GM21737 (cell line): Measurements from ENCODE around the gene CADM4.
"Not testable (repeated sequence)": the region's sequence is repeated elsewhere in the genome, so short reads cannot be mapped to it uniquely, and the experiment has no call there.

ENCODE experiments used
- ATAC-seq: cut with Tn5 transposase; IDR thresholded peaks from one replicate; pipeline ENCODE4 v1.9.1; 2021; ENCODE audit warnings: mild to moderate bottlenecking, moderate library complexity; ENCODE audit not compliant: unreplicated experiment

Gene CADM4

GRCh38 chr19:43589678-43590077, 50.0 kb downstream of the CADM4 start:
- no peak for ATAC-seq

DNA sequence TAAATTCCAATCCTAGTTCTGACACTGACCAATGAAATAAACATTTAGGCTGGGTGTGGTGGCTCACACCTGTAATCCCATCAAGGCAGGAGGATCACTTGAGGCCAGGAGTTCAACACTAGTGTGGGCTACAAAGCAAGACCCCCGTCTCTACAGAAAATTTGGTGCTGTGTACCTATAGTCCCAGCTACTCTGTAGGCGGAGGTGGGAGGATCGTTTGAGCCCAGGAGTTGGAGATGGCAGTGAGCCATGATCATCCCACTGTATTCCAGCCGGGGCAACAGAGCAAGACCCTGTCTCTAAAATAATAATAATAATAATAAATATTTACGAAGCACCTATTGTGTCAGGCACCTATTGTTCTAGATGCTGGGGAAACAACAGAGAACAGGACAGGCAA, 50.4 kb downstream of the CADM4 start:
- ATAC-seq: no peak

DNA sequence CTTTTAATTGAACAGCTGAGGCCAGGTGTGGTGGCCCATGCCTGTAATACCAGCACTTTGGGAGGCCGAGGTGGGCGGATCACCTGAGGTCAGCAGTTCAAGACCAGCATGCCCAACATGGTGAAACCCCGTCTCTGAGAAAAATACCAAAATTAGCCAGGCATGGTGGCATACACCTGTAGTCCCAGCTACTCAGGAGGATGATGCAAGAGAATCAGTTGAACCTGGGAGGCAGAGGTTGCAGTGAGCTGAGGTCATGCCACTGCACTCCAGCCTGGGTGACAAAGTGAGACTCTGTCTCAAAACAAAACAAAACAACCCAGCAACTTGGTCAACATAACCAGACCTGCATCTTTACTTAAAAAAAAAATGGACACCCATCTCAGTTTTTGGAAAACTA, 52.6 kb downstream of the CADM4 start:
- ATAC-seq: not testable (repeated sequence)

DNA sequence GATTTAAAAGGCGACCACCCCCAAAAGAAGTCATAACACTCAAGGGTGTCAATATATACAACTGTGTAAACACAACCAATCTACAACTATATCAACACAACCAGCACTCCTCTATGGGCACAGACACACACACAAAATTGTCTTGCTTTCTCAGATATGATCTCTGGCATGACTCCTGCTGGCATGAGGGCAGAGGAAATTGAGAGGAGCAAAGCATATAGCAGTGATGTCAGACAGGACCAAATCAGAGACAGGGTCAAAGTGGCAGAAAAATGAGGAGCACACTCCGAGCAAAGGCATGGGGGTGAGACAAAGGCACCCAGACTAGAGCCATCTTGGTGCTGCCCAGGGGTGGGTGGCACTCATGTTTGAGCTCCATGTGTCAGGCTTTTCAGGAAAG, 53.3 kb downstream of the CADM4 start:
- ATAC-seq: no peak

GRCh38 chr19:43584484-43584883, 55.2 kb downstream of the CADM4 start:
- ATAC-seq: peak; percentile 41

DNA sequence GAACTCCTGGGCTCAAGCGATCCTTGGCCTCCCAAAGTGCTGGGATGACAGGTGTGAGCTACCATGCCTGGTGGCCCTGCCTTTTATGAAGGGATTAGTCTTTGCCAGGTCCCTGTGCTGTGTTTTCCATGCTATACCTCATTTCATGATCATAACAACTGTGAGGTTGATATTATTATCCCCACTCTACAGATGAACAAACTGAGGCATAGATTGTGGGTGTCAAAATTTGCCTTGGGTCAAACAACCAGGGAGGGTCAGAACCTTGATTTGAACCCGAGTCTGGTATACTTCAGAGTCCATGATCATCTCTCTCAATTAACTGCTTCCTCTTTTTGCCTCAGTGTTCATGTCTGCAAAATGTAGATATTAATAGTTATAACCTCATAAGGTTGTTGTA, 57.2 kb downstream of the CADM4 start:
- no peak for ATAC-seq

- ATAC-seq: no peak
Observed at GRCh38 chr19:43581467-43581866, 58.2 kb downstream of the CADM4 start.

- no peak for ATAC-seq
Observed at GRCh38 chr19:43578787-43579186, 60.9 kb downstream of the CADM4 start.

DNA sequence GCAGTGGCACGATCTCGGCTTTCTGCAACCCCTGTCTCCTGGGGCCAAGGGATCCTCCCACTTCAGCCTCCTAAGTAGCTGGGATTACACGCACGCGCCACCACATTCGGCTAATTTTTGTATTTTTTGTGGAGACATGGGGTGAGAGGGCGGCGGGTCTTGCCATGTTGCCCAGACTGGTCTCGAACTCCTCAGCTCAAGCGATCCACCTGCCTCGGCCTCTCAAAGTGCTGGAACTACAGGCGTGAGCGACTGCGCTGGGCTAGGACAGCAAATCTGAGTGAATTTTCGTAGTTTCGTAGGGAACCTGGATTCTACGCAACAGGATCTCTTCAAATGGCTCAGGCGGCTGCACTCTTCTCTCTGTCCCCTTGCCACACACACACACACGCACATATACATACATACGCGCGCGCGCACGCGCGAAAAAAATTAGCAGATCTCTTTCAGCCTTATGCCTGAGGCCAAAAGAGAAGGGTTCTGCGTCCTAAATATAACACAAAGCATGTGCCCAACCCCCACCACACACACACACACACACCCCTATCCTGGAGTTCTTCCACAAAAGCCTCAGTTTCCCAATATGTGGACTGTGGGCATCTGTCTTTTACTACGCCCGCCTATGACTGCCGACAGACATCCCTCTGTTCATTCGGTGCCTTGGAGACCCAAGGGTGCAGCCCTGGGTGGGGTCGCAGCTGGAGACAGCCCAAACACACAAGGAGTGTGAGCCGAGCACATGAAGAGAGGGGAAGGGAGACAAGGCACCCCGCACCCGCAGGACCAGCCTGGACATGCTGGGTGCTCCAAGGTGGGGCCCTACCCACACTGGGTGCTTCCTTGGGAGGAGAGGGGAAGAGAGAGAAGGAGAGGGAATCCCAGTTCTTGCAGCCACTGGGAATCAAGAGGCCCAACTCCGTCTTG, 63.4 kb downstream of the CADM4 start:
- ATAC-seq: no peak

DNA sequence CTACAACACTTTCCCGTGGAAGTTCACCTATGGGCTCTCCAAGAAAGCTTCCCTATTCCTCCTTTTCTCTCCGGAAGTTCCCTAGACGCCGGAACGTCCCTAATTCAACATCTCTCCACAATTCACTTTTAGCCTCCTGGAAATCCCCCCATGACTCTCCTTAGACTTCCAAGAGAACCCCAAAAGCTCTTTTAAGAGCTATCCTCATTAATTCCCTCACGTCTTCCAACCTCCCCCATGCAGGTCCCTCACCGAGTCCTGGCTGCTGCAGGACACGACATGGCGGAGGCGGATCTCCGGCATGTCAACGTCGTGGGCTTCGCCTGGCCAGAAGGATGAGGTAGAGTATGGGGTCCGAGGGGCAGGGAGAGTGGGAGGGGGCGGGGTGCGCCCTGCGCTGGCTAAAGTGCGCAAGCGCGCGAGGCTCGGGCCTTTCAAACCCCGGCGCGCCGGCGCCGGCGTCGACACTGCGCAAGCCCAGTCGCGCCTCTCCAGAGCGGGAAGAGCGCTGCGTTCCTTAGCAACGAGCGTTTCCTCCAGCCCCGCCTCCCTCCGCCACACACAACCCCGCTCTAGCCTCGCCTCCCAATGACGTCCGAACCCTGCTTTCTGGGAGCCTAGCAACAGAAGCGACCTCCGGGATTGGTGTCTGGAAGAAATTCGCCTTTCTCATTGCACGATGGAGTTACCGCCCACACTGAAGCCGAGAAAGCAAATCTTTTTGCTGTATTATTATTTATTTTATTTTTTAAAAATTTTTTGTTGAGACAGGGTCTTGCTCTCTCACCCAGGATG, 64.3 kb downstream of the CADM4 start, which contains the start of the genes PINLYP and XRCC1:
Gene PINLYP (plus strand): TSS at position 646 of the 795 bp plus-strand sequence. CDS start 1,391 bp downstream, outside the sequence.
Gene XRCC1 (minus strand): TSS at position 372 of the 795 bp plus-strand sequence. CDS start 69 bp downstream, at position 303.
- peak; percentile 93 for ATAC-seq

- no peak for ATAC-seq
Observed at GRCh38 chr19:43574424-43575155, 65.1 kb downstream of the CADM4 start.
